Right kidney (tissue), 1 donor: Measurements from ENCODE around the gene CITED4.

ENCODE experiments used
- DNase-seq: peaks from one replicate; pipeline ENCODE4 v3.0.0-alpha.2; 2016

CITED4 gene

DNA sequence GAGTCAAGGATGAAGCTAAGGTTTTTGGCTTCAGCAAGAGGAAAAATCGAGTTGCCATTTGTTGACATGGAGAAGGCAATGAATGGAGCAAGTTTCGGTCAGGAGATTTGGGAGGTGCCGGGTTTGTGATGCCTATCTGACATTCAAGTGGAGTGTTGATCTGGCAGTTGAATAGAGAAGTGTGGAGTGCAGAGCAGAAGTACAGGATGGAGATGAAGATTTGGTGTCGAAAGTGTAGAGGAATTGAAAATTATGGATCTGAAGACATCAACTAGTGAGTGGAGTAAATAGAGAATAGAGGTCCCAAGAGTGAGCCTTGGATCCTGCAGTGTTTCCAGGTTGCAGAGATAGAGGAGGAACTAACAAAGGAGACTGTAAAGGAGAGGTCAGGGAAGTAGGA, 25.9 kb downstream of the CITED4 start:
- DNase-seq: no peak

DNA sequence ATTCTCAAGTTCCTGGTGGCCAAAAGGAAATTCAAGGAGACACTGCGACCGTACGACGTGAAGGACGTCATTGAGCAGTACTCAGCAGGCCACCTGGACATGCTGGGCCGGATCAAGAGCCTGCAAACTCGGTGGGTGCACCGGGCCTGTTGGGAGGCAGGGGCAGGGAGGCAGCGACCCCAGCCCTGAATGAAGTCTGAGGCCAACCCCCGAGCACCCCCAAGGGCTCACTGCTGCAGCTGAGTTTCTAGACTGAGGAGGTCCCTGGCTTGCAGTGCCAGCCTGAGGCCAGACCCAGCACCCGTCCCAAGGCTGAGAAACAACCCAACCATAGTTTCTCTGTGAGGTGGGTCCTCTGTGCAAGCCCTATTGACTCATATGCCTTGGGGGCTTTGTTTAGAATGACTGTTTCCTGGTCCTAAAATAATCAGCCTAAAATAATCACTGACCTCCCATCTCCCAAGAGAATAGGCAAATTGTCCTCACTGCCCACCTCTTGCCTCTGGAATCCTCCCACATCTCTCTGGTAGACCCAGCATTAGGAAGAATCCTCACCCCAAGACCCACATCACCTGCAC, 27.1 kb downstream of the CITED4 start:
- no peak for DNase-seq

DNA sequence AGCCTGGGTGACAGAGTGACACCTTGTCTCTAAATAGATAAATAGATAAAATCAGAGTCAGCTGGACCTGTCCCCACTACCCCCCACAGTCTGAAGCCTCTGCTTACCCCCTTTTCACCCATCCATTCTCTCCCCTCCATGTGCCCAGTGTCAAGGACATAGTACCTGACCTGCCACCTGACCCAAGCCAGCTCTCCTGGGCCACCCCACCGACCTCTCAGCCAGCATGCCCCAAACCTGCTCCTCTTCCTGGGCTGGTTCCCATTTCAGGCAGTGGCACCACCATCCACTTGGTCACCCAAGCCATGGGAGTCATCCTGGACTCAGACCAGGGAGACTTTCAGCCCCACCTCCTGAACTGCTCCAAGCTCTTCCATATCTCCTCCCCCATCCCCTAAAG, 28.2 kb downstream of the CITED4 start:
- no peak for DNase-seq

DNA sequence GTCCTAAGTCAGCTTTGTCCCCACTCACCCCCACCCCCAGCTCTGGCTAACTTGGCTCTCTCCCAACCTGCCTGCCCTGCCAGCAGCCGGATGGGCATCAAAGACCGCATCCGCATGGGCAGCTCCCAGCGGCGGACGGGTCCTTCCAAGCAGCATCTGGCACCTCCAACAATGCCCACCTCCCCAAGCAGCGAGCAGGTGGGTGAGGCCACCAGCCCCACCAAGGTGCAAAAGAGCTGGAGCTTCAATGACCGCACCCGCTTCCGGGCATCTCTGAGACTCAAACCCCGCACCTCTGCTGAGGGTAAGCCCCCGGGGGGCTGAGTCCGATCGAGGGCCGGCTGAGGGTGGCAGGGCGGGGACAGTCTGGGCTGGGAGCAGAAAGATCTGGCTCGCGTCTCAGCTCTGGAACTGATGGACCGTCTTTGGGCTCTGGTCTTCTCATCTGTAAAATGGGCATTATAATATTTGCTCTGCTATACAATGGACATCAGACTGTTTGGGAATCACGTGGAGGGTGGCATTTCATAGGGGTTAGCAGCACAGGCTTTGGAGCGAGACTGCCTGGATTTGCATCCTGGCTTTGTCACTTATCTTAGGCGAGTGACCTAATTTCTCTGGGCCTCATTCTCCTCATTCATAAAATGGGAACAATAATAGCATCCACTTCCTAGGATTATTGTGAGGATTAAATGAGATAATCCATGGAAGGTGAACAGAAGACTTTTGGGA, 31.0 kb downstream of the CITED4 start:
- no peak for DNase-seq

DNA sequence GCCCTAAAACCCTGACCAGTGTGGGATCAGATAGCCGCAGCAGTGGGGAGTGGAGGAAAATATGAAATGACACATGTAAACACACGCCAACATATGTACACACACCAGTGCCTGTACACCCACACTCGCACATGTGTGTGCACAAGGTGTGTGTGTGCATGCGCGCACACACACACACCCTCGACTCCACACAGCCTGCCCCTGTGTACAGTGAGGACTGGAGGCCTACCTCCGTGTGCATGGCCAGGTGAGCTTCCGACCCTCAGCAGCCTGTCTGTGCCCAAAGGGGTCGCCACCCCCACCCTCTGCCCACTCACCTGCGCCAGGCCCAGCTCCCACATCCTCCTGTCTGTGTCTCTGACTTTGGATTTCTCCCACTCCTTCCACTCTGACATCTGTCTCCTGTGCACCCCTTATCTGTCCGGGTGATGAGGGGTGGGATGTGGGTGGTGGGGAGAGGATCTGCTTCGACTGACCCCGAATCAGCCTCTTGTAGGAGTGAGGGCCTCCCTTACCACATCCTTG, 31.7 kb downstream of the CITED4 start:
- no peak for DNase-seq

DNA sequence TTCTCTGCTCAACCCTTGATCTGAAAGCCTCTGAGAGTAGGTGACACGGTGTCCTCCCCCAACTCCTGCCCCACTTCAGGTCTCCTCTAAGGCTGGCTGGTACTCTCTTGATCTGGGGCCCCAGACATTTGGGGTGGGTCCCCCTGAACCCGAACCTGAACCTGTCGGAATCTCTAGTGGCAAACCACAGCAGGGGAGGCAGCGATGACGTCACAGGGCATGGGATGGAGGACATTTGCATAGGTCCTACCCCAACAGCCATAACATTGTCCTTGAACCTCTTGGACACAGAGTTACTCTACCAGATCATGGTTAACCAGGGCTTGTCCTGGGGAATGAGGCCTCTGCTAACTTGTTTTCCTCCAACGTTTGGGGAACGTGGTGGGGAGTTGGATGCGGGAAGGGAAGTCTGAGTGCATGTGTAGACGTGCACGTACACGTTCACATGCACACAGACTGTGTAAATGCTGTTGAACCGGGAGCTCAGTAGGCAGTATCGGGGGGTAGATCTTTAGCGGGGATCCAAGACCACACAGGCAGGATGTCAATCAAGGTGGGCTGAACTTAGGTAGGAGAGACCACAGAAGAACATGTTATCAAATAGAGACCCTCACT, 32.4 kb downstream of the CITED4 start:
- no peak for DNase-seq

DNA sequence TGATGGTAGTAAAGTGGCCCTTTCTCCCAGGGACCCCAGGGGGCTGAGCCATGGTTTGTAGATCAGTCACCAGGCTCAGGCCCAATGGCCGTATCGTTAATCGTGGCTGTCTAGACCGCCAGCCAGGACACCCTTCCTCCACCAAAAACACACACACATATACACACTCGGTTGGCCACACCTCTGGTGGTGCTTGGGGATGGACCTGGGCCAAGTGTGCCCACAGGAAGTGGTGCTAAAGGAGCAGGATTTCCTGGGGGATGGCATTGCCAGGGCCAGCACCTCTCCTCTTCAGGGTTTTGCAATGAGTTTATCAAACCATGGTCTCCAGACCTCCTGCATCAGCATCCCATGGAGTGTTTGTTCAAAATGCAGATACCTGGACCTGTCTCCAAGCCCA, 36.2 kb downstream of the CITED4 start:
- DNase-seq: no peak

DNA sequence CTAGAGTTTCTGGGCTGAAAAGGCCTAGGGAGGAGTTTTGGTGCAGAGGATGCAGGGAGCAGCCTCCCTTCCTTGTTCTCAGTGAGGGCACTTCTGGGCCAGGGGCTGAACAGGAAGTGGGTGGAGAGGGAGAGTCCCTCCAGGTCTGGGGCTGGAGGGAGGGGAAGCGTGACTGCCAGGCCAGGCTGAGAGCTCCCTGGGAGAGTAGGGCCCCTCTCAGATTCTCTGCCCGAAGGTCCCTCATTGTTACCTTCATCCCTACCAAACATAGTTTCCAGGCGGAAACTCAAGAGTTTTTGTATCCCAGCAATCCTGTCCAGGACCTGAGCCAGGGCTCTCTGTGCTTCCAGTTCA, 36.8 kb downstream of the CITED4 start:
- no peak for DNase-seq

DNA sequence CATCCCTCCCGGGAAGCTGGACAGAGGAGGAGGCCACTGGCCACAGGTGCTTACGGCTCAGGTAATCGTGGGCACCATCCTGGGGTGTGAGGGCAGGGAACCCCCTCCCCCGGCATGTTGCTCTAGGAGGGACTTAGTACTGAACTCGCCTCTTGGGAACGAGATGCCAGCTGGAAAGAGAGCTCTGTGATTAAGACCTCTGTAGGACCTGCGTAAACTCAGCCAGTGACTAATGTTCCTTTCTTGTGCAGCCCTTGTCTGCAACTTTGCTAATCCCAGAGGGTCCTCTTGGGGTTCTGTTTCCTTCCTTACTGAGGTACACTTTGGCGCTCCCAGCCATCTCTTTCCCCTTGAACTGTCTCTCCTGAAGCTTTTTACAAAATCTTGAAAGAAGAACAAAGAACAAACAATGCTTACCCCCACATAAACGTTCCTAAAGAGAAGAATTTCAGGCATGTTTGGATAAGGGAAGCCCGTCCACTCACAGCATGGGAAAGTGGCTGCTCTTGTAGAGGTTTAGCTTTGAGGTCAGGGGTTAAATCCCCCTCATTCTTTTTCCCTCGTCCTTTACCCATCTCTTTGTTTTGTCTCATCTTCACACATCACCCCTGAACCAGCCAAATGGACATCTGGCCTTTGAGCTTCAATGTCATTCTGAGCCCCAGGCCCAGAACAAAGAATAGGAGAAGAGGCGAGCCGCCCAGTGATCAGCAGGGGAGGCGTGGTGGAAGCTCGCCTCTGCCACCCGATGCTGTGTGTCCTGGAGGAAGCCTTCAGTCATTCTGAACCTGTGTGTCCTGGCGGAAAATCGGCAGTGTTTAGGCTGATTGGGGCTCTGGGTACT, 37.4 kb downstream of the CITED4 start:
- no peak for DNase-seq

DNA sequence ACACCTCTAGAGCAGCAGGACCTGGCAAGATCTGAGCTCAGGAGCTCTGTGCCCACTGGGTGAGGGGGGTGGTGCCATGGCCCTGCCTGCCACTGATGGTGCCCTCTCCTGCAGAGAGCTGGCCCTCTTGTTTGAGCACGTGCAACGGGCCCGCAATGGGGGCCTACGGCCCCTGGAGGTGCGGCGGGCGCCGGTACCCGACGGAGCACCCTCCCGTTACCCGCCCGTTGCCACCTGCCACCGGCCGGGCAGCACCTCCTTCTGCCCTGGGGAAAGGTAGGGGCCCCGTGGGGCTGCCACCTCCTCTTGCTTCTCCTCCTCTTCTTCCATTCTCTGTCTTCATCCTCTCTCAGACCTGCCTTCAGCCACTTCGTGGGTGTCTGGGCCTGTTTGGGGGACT, 38.2 kb downstream of the CITED4 start:
- DNase-seq: no peak

DNA sequence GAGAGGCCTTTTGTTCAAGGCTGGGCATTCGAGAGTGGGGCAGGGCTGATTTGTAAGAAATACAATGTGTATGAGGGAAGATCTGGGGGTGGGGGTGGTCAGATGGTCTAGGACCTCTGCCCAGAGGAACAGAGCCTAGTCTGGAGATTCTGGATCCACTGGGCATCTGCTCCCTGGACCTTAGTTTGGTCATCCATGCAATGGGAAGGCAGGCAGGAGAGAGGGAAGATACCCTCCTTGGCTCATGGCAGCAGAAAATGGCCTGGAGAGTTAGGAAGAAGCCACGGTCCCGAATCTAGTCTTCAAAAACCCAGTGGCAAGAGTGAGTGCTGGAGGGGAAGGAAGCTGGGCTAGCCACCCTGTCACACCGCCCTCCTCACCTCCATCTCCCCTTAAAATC, 38.8 kb downstream of the CITED4 start:
- DNase-seq: no peak

DNA sequence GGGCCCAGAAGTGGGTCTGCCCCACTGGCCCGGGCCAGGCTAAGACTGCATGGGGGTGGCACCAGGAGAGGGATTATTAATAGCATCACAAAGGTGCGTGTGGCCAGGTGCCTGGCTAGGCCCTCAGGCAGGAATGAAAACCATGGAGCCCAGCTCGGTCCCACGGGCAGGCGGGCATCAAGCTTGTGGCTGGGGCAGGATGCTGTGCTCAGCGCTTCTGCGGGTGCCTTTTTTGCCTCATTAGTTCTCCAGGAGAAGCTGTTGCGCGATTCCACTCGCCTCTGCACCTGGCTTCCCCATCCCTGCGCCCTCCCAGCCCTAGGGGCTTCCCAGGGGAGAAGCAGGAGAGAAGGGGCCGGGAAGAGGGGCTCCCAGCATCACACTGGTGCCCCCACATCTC, 39.3 kb downstream of the CITED4 start:
- DNase-seq: no peak

DNA sequence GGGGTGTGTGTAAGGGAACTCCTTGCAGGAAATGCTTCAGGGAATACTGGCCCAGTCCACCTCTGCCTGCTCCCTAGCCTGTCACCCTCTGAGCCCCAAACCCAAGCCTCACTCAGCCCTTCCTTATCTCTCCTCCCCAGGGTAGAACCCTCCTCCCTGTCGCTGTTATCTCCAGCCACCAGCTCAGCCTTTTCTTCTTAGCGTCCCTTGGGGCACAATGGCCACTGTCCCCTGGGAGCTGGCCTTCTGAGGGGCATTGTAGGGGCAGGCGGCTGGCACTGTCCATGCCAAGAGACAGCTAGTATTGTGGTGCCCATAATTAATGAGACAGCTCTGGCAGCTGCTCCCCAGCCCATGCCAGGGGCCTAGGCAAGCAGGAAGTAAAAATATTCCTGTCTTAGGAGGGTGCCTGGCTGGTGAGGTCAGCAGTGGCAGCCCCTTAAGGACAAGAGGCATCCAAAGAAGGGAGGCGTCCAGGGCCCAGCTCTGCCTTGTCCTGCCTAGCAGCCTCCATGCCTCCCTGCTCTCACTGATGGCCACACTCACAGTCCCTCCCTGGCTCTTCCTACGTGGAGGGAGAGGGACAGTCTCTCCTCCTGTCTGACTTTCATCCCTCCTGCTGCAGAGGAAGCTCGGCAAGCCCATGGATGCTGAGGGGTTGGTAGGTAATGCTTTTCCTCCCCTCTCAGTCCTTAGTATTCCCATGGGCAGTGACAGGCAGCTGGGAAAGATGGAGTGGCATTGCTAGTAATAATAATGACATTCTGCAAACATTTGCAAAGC, 41.1 kb downstream of the CITED4 start:
- DNase-seq: no peak

DNA sequence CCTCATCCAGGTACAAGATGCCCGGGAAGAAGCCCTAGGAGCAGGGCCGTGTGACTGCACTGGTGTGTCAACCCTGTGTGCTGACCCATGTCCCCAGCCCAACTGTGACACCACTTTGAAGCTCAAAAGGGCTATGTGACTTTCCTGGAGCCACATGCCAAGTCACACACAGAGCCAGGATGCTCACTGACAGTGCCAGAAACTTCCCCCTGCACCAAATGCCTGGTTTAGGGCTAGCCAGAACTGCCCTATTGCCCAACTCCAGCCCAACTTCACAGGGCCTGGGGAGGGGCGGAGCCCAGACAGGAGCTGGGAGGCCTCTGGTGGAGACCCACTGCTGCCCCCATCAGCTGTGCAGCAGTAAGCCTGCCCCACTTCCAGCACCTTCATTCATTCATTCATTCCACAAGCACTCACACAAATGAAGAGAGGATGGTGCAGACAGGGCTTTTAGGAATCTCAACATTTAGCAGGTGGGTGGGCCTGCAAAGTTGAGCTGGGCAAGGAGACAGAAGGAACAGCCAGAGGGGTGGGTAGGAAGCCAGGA, 41.8 kb downstream of the CITED4 start:
- DNase-seq: no peak

DNA sequence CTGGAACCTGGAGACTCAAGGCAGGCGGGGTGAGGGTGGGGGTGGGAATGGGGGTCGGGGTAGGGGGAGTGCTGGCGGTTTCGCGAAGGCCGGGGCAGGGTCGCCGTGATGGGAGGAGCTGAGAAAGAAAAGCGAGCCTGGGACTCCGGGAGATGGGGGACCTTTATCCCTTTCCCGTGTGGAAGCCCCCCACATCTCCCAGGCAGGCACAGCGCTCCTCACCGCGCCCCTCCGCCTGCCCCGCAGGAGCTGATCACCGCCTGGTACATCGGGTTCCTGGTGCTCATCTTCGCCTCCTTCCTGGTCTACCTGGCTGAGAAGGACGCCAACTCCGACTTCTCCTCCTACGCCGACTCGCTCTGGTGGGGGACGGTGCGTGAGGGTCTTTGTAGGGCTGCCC, 43.1 kb downstream of the CITED4 start:
- no peak for DNase-seq

DNA sequence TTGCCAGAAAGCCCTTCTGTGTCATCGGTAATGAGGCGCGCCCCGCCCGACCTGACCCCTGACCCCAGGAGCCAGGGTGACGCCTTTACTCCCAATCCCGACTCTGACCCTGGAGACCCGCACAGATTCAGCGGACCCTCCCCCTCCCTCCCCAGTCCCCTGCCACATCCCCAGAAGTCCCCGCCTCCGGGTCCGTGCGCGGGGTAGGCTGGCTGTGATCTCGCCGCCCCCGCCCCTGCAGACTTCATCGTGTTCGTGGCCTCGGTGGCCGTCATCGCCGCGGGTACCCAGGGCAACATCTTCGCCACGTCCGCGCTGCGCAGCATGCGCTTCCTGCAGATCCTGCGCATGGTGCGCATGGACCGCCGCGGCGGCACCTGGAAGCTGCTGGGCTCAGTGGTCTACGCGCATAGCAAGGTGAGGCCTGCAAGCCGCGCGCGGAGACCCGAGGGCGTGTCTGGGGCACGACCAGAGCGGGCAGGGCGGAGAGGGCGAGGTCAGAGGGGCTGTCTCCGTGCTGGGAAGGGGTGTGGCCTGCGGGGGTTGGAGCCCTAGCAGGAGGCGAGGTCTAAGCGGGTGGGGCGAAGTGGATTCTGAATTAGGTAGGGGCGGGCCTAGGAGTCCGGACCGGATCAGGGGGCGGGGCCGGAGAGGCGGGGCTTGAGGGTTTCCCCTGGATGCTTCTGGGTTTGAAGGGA, 43.8 kb downstream of the CITED4 start:
- DNase-seq: peak; percentile 57

DNA sequence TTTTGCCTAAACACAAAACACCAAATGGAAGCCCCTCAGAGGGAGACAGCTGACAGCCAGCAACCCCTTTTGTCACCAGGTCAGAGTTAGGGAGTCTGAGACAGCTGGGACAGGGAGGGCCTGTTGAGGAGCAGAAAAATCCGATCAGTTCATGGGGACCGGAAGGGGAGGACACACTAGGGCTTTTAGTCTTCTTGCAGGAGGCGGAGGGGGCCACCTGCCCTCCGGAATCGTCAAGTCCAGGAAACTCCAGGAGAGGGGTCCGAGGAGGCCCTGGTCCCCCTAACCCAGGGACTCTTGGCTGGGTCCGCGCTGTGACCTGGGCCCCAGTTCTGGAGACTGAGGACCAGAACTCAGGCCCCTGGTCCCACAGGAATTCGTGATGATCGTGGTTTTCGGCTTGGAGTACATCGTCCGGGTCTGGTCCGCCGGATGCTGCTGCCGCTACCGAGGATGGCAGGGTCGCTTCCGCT, 44.3 kb downstream of the CITED4 start:
- DNase-seq: no peak

DNA sequence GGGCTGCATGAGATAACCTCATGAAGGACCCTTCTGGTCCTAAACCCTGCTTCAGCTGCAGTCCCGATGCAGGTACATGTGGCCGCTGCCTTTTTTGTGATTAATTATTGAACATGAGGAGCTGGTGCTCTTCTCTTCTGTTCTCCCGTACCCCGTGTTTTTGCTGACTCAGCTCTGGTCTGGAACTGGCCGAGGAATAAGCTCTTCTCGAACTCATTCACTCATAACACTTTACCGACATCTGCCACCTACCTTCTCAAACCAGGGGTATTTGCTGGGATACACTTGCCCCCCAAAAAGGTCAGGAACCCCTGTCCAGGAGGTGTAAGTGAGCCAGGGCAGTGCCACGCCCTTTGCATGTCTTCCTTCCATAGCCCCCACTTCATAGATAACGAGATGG, 46.7 kb downstream of the CITED4 start:
- DNase-seq: no peak
